ENCODE measurements around the gene KRT85. TPM values are rescaled to one million over a fixed set of nuclear protein-coding genes. Genes with fewer than 3 reads are reported as not detected.
"Not testable (repeated sequence)": the region's sequence is repeated elsewhere in the genome, so short reads cannot be mapped to it uniquely, and the experiment has no call there.

The KRT85 gene
- polyA plus RNA-seq, 1 donor (not counting 4 experiments of a cell fraction or from before 2014, with no cell fraction given): not detected

DNA sequence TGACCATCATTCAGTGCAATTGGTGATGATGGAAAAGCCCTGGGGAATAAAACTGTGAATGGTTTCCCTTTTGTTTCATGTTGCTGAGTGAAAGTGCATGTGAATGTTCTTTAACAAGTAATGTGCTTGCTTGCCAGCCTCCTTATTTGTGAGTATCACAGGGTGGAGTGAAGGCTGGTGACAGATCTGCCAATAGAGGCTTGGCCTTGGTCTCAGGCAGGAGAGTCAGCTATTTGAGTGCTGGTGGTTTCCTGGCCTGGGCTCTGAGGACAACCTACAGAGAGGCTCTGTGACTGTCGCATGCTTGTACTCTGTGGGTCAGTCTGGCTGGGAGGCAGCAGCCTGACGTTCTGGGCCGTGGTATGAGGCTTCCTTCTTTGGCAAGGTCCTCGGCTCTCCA is 20.7 kb downstream of the KRT85 start:
- no peak overlapping the region for H3K9ac ChIP-seq (ENCODE audit: control insufficient read depth, extremely low read depth, insufficient read depth, low read length)
- H3K27ac ChIP-seq (ENCODE audit: control insufficient read depth, insufficient read depth, low read length): no peak overlapping the region
- no peak overlapping the region for H2AFZ ChIP-seq (ENCODE audit: control insufficient read depth, low read length)
- no peak overlapping the region for H3K4me2 ChIP-seq (ENCODE audit: control insufficient read depth, extremely low read depth, insufficient read depth, low read depth, low read length)
- DNase-seq (ENCODE audit: low read depth, low spot score) (no peak), FAIRE-seq (peak; percentile 48)
- peaks cover 3% of the 10 kb centered on the region for H3K27me3 ChIP-seq (ENCODE audit: control insufficient read depth, extremely low read depth, insufficient read depth, low read length)
- TF ChIP-seq, protein P1, sequence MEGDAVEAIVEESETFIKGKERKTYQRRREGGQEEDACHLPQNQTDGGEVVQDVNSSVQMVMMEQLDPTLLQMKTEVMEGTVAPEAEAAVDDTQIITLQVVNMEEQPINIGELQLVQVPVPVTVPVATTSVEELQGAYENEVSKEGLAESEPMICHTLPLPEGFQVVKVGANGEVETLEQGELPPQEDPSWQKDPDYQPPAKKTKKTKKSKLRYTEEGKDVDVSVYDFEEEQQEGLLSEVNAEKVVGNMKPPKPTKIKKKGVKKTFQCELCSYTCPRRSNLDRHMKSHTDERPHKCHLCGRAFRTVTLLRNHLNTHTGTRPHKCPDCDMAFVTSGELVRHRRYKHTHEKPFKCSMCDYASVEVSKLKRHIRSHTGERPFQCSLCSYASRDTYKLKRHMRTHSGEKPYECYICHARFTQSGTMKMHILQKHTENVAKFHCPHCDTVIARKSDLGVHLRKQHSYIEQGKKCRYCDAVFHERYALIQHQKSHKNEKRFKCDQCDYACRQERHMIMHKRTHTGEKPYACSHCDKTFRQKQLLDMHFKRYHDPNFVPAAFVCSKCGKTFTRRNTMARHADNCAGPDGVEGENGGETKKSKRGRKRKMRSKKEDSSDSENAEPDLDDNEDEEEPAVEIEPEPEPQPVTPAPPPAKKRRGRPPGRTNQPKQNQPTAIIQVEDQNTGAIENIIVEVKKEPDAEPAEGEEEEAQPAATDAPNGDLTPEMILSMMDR (optimal IDR thresholded peaks at IDR 0.05 in 1 of 3, IDR thresholded peaks at IDR 0.05 in 1 of 3, conservative IDR thresholded peaks at IDR 0.05 in 1 of 3; ENCODE audit: extremely low read depth in 1 of 3, insufficient read depth in 2 of 3, low read length in 3 of 3): no peak
- no peak for TF ChIP-seq EZH2 (IDR thresholded peaks at IDR 0.05; ENCODE audit: low read length)
- no peaks in the 10 kb centered on the region for H3K9me1 ChIP-seq (ENCODE audit: control insufficient read depth, extremely low read depth, insufficient read depth, low read length)
- dilution Hi-C loops (cut with MboI; ENCODE audit: extremely low pct_ligation_motif_present, low sequenced_read_pairs): no loop called here
- H3K79me2 ChIP-seq (ENCODE audit: control insufficient read depth, insufficient read depth, low read length): no peaks in the 10 kb centered on the region
- H3K36me3 ChIP-seq (ENCODE audit: control insufficient read depth in 2 of 2, extremely low read depth in 1 of 2, insufficient read depth in 2 of 2, low read length in 2 of 2): no peaks in the 10 kb centered on the region
- H3K4me3 ChIP-seq (ENCODE audit: control insufficient read depth in 2 of 3, extremely low read depth in 1 of 3, insufficient read depth in 2 of 3, low read depth in 1 of 3, low read length in 3 of 3): no peak overlapping the region
- no peaks in the 10 kb centered on the region for H4K20me1 ChIP-seq (ENCODE audit: control insufficient read depth, extremely low read depth, insufficient read depth, low read length)
- no peaks in the 10 kb centered on the region for H3K9me3 ChIP-seq (ENCODE audit: control insufficient read depth, low read depth, low read length)
- H3K4me1 ChIP-seq (ENCODE audit: control insufficient read depth, extremely low read depth, insufficient read depth, low read length): peaks cover 25% of the 10 kb centered on the region

DNA sequence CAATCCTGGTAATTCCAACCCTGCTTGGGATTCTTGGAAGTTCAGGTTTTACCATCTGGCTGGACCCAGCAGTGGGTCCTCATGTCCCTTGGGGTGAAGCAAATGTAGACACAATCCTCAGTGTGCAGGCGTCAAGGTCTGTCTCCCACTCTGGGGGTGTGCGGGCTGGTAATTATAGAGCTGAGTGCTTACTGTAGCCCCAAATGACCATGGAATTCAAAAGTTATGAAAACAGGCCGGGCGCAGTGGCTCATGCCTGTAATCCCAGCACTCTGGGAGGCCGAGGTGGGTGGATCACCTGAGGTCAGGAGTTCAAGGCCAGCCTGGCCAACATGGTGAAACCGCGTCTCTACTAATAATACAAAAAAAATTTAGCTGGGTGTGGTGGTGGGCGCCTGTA is 22.2 kb downstream of the KRT85 start:
- not testable (repeated sequence) for H3K36me3 ChIP-seq (ENCODE audit: control insufficient read depth in 2 of 2, extremely low read depth in 1 of 2, insufficient read depth in 2 of 2, low read length in 2 of 2)

DNA sequence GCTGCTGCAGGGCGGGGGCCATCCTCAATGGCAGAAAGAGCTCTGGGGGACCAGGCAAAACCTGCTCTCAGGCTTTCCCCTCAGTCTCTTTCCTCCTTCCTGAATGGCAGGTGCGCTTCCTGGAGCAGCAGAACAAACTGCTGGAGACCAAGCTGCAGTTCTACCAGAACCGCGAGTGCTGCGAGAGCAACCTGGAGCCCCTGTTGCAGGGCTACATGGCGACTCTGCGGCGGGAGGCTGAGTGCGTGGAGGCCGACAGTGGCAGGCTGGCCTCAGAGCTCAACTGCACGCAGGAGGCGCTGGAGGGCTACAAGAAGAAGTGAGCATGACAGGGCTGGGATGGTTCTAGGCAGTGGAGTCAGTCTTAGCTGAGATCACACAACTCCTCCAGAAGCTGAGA is 23.2 kb downstream of the KRT85 start:
- FAIRE-seq: no peak
- Histone ChIP-seq H3K27me3 (ENCODE audit: control insufficient read depth, extremely low read depth, insufficient read depth, low read length) (peaks cover 3% of the 10 kb centered on the region), H2AFZ (ENCODE audit: control insufficient read depth, low read length) (no peak overlapping the region), H4K20me1 (ENCODE audit: control insufficient read depth, extremely low read depth, insufficient read depth, low read length) (no peaks in the 10 kb centered on the region), H3K4me2 (ENCODE audit: control insufficient read depth, extremely low read depth, insufficient read depth, low read depth, low read length) (no peak overlapping the region), H3K9me3 (ENCODE audit: control insufficient read depth, low read depth, low read length) (no peaks in the 10 kb centered on the region), H3K4me1 (ENCODE audit: control insufficient read depth, extremely low read depth, insufficient read depth, low read length) (peaks cover 18% of the 10 kb centered on the region), H3K27ac (ENCODE audit: control insufficient read depth, insufficient read depth, low read length) (no peak overlapping the region), H3K9me1 (ENCODE audit: control insufficient read depth, extremely low read depth, insufficient read depth, low read length) (no peaks in the 10 kb centered on the region), H3K4me3 (ENCODE audit: control insufficient read depth in 2 of 3, extremely low read depth in 1 of 3, insufficient read depth in 2 of 3, low read depth in 1 of 3, low read length in 3 of 3) (no peak overlapping the region), H3K9ac (ENCODE audit: control insufficient read depth, extremely low read depth, insufficient read depth, low read length) (no peak overlapping the region), H3K36me3 (ENCODE audit: control insufficient read depth in 2 of 2, extremely low read depth in 1 of 2, insufficient read depth in 2 of 2, low read length in 2 of 2) (no peaks in the 10 kb centered on the region), H3K79me2 (ENCODE audit: control insufficient read depth, insufficient read depth, low read length) (no peaks in the 10 kb centered on the region)
- DNase-seq (ENCODE audit: low read depth, low spot score): no peak
- dilution Hi-C loops (cut with MboI; ENCODE audit: extremely low pct_ligation_motif_present, low sequenced_read_pairs): no loop called here
- TF ChIP-seq EZH2 (IDR thresholded peaks at IDR 0.05; ENCODE audit: low read length): no peak
- TF ChIP-seq, protein P1 (optimal IDR thresholded peaks at IDR 0.05 in 1 of 3, IDR thresholded peaks at IDR 0.05 in 1 of 3, conservative IDR thresholded peaks at IDR 0.05 in 1 of 3; ENCODE audit: extremely low read depth in 1 of 3, insufficient read depth in 2 of 3, low read length in 3 of 3): no peak

More for the DNA sequence above, 22.2 kb downstream of the KRT85 start:
- H3K9me1 ChIP-seq (ENCODE audit: control insufficient read depth, extremely low read depth, insufficient read depth, low read length); H3K27me3 ChIP-seq (ENCODE audit: control insufficient read depth, extremely low read depth, insufficient read depth, low read length); FAIRE-seq; H3K27ac ChIP-seq (ENCODE audit: control insufficient read depth, insufficient read depth, low read length); H3K4me2 ChIP-seq (ENCODE audit: control insufficient read depth, extremely low read depth, insufficient read depth, low read depth, low read length); H3K79me2 ChIP-seq (ENCODE audit: control insufficient read depth, insufficient read depth, low read length); DNase-seq (ENCODE audit: low read depth, low spot score); H4K20me1 ChIP-seq (ENCODE audit: control insufficient read depth, extremely low read depth, insufficient read depth, low read length); H3K9me3 ChIP-seq (ENCODE audit: control insufficient read depth, low read depth, low read length); H2AFZ ChIP-seq (ENCODE audit: control insufficient read depth, low read length); H3K4me3 ChIP-seq (ENCODE audit: control insufficient read depth in 2 of 3, extremely low read depth in 1 of 3, insufficient read depth in 2 of 3, low read depth in 1 of 3, low read length in 3 of 3); dilution Hi-C loops (cut with MboI; ENCODE audit: extremely low pct_ligation_motif_present, low sequenced_read_pairs); H3K9ac ChIP-seq (ENCODE audit: control insufficient read depth, extremely low read depth, insufficient read depth, low read length): not testable (repeated sequence)
- peaks cover 25% of the 10 kb centered on the region for H3K4me1 ChIP-seq (ENCODE audit: control insufficient read depth, extremely low read depth, insufficient read depth, low read length)

Data from keratinocyte (primary cell).